ENCODE results near the gene VEPH1.
A peak's percentile ranks its signal among the peaks of the same experiment; 100 is the strongest.

Gene VEPH1

DNA sequence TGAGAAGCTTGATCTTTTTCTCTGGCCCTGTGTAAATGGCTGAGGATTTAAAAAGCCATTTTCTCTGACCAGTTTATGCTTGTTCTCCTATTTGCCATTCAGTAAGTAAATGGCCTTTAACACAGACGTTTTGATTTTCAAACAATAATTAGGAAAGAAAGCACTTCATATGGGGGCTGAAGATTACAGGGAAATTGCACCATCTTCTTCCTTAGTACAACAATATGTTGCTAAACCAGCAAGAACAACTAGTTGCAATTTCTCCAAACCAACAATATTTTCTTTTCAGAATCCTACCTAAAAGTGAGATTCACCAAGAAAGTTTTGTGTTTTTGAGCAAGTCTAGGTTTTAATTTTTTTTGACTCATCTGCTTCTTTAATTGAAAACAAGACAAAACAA is 262.8 kb downstream of the VEPH1 start:
- TF ChIP-seq, protein P1, sequence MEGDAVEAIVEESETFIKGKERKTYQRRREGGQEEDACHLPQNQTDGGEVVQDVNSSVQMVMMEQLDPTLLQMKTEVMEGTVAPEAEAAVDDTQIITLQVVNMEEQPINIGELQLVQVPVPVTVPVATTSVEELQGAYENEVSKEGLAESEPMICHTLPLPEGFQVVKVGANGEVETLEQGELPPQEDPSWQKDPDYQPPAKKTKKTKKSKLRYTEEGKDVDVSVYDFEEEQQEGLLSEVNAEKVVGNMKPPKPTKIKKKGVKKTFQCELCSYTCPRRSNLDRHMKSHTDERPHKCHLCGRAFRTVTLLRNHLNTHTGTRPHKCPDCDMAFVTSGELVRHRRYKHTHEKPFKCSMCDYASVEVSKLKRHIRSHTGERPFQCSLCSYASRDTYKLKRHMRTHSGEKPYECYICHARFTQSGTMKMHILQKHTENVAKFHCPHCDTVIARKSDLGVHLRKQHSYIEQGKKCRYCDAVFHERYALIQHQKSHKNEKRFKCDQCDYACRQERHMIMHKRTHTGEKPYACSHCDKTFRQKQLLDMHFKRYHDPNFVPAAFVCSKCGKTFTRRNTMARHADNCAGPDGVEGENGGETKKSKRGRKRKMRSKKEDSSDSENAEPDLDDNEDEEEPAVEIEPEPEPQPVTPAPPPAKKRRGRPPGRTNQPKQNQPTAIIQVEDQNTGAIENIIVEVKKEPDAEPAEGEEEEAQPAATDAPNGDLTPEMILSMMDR (IDR thresholded peaks at IDR 0.05; ENCODE audit: low read depth, low read length, missing control alignments), result no peak
- in situ Hi-C loops (cut with HindIII; ENCODE audit: low pct_ligation_motif_present, low sequenced_read_pairs), result no loop called here
- Histone ChIP-seq H3K36me3 (replicated peaks) (no peaks in the 10 kb centered on the region), H3K27me3 (replicated peaks) (no peaks in the 10 kb centered on the region), H3K4me3 (ENCODE audit: low read depth, low read length) (no peak overlapping the region), H3K27ac (no peak overlapping the region)
- DNase-seq, result no peak

DNA sequence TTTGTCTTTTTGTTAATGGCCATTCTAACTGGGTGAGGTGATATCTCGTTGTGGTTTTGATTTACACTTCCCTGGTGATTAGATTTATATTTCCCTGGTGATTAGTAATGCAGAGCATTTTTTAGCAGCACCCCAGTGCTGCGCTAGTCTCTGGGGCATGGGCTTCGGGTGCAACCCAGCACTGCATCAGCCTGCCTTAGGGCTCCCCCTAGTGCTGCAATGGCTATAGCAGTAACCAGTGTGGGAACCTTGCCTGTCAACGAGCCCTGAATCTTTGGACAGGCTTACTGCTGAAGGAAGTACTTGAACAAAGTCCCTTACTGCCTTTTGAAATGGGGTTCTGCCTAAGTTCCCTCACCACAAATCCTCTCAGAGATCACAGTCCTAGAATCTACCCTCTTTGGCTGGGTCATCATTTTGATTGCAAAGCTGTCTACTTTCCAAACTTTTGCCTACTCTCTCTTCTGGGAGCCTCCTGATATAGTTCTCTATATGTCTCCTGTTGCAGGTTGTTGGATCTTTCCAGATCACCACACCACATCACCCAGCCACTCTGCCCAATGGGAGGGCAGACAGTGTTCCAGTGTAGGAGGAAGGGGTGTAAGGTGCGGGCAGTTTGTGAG is 264.0 kb downstream of the VEPH1 start:
- H3K27ac ChIP-seq, result no peak overlapping the region
- no peak overlapping the region for H3K4me3 ChIP-seq (ENCODE audit: low read depth, low read length)
- H3K27me3 ChIP-seq (replicated peaks), result no peaks in the 10 kb centered on the region
- in situ Hi-C loops (cut with HindIII; ENCODE audit: low pct_ligation_motif_present, low sequenced_read_pairs), result no loop called here
- TF ChIP-seq, protein P1 (IDR thresholded peaks at IDR 0.05; ENCODE audit: low read depth, low read length, missing control alignments), result peak; percentile 95
- DNase-seq, result peak; percentile 71
- no peaks in the 10 kb centered on the region for H3K36me3 ChIP-seq (replicated peaks)

- DNase-seq, result no peak
- no peak overlapping the region for H3K4me3 ChIP-seq (ENCODE audit: low read depth, low read length)
- H3K27me3 ChIP-seq (replicated peaks), result no peaks in the 10 kb centered on the region
- in situ Hi-C loops (cut with HindIII; ENCODE audit: low pct_ligation_motif_present, low sequenced_read_pairs), result no loop called here
- no peak overlapping the region for H3K27ac ChIP-seq
- no peaks in the 10 kb centered on the region for H3K36me3 ChIP-seq (replicated peaks)
- TF ChIP-seq, protein P1 (IDR thresholded peaks at IDR 0.05; ENCODE audit: low read depth, low read length, missing control alignments), result no peak
These were observed 264.8 kb downstream of the VEPH1 start for GRCh38 chr3:157238457-157238856.

- Histone ChIP-seq H3K4me3 (ENCODE audit: low read depth, low read length) (no peak overlapping the region), H3K36me3 (replicated peaks) (no peaks in the 10 kb centered on the region), H3K27me3 (replicated peaks) (no peaks in the 10 kb centered on the region), H3K27ac (no peak overlapping the region)
- DNase-seq, result no peak
- in situ Hi-C loops (cut with HindIII; ENCODE audit: low pct_ligation_motif_present, low sequenced_read_pairs), result no loop called here
- TF ChIP-seq, protein P1 (IDR thresholded peaks at IDR 0.05; ENCODE audit: low read depth, low read length, missing control alignments), result no peak
These were observed 265.3 kb downstream of the VEPH1 start for GRCh38 chr3:157237886-157238285.

DNA sequence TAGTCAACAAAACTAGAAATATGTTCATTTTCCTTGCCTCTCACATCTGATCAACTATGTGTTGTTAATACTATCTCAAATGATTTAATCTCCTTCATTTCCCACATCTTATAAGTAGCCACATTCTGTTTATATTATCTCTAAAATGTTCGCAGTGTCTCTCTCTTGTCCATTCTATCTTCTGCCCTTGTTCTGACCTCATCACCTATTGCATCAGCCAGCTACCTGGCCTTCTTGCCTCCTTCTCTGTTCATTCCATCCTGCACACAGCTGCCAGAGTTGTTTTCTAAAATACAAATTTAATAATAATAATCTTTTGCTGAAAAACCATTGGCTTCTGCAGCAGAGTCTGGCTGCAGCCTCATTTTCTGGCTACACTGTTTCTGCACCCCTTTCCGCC is 267.9 kb downstream of the VEPH1 start:
- in situ Hi-C loops (cut with HindIII; ENCODE audit: low pct_ligation_motif_present, low sequenced_read_pairs), result no loop called here
- no peak overlapping the region for H3K4me3 ChIP-seq (ENCODE audit: low read depth, low read length)
- no peaks in the 10 kb centered on the region for H3K36me3 ChIP-seq (replicated peaks)
- no peak overlapping the region for H3K27ac ChIP-seq
- TF ChIP-seq, protein P1 (IDR thresholded peaks at IDR 0.05; ENCODE audit: low read depth, low read length, missing control alignments), result no peak
- H3K27me3 ChIP-seq (replicated peaks), result no peaks in the 10 kb centered on the region
- DNase-seq, result no peak

DNA sequence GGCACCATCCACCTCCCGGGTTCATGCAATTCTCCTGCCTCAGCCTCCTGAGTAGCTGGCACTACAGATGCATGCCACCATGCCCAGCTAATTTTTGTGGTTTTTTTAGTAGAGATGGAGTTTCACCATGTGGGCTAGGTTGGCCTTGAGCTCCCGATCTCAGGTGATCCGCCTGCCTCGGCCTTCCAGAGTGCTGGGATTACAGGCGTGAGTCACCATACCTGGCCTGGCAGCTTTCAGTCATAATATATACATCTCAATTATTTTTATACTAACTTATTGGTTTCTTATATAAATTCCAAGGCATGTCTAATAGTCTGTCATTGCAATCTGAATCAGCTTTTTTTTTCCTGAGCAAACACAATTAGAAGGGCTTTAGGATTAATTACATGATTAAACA is 269.3 kb downstream of the VEPH1 start:
- DNase-seq, result no peak
- TF ChIP-seq, protein P1 (IDR thresholded peaks at IDR 0.05; ENCODE audit: low read depth, low read length, missing control alignments), result no peak
- Histone ChIP-seq H3K4me3 (ENCODE audit: low read depth, low read length) (no peak overlapping the region), H3K27ac (no peak overlapping the region), H3K27me3 (replicated peaks) (no peaks in the 10 kb centered on the region), H3K36me3 (replicated peaks) (no peaks in the 10 kb centered on the region)
- in situ Hi-C loops (cut with HindIII; ENCODE audit: low pct_ligation_motif_present, low sequenced_read_pairs), result no loop called here

Measured in brain microvascular endothelial cell (primary cell).